HG02642 (cell line): ENCODE measurements around the gene EPHA1.

Source experiments
- ATAC-seq: cut with Tn5 transposase; IDR thresholded peaks from one replicate; pipeline ENCODE4 v1.9.1; 2021; ENCODE audit warnings: mild to moderate bottlenecking; ENCODE audit not compliant: unreplicated experiment, poor library complexity

EPHA1 gene

DNA sequence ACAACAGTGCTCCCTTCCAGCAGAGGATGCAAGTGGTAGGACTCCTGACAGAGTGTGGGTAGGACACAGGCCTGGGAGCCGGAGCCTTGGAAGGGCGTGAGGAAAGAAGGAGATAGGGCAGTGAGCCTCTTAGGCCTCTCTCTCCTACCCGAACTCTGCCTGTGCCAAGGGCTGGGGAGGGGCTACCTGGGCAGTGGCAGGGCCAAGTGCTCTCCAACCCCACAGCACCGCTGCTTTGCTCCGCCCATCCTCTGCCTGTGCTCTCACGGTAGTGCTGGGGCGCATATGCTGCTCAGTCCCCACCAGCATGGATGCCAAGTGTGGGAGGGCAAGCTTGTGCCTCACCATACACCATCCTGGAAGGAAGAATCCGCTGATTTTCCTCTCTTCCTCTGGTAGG lies 53.7 kb downstream of the EPHA1 start:
- ATAC-seq, result no peak

- no peak for ATAC-seq
These were observed 54.3 kb downstream of the EPHA1 start for GRCh38 chr7:143354376-143354775.

DNA sequence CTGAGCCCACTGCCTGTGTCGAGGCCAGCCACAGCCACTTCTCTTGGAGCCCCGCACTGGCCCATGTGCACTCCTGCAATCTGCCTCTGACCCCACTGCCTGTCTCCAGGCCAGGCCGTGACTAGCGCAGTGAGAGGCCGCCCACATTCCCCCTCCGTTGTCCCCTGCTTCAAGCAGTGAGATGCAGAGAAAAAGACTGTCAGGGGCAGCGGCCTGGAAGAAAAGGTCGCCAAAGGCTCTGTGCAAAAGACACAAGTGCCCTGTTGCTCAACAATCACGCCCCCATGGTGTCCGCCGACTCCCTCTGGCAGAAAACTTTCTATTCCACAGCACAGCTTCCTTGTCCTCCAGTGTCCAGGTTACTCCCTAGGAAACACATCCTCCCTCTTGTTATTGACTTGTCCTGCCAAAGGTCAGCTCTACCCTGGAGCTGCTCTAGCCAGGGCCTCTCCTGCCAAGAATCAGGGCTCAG lies 56.1 kb downstream of the EPHA1 start:
- no peak for ATAC-seq

- ATAC-seq, result no peak
These were observed 57.1 kb downstream of the EPHA1 start for GRCh38 chr7:143351574-143351973.

DNA sequence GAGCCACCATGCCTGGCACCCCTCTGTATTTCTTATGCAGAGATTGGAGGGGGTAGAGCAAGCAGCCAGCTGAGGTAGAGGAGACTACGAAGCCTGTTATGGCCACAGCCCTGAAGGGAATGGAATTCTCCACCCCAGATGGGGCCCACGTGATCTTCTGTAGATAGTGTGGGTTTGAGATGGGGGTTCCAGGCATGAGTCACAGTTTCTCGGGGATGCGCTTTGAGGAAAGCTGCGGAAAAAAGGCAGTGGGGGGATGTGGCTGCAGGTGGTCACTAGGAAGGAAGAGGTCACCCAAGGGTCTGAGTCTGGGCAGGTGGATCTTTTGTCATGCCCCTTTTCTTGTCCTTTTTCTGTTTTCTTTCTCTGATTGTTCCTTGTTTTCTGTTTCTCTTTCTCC lies 57.6 kb downstream of the EPHA1 start:
- no peak for ATAC-seq

- ATAC-seq, result no peak
These were observed 60.7 kb downstream of the EPHA1 start for GRCh38 chr7:143347950-143348349.

DNA sequence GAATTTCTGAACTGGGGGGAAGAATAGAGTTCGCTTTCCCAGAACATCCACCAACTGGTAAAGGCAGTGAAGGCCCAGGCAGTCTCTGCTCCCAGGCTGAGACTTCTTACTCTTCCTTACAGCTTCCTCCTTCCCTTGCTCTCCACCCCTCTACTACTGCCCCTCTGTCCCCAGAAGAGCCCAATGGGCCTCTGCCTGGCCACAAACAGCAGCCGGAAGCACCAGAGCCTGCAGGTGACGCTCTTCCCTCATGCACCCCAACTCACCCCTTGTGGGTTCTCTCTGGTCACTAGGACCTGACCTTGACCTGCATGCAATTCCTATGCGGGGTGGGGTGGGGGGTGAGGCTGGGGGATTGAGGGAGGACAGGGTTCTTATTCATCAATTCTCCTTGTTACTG lies 62.6 kb downstream of the EPHA1 start:
- ATAC-seq, result no peak

DNA sequence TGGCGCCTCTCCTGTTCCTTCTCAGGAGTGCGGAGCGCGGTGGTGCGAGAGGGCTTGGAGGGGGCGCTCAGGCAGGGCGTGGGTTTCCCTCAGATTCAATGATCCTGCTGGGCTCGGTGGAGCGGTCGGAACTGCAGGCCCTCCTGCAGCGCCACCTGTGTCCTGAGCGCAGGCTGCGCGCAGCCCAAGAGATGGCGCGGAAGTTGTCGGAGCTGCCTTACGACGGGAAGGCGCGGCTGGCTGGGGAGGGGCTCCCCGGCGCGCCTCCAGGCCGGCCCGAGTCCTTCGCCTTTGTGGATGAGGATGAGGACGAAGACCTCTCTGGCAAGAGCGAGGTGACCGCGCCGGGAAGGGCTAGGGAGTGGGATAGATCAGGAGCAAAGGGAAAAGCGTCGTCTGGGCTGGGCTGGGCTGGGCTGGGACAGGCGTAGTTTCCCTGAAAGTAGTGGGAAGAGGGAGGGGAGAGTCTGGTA lies 63.2 kb downstream of the EPHA1 start:
- ATAC-seq, result no peak

DNA sequence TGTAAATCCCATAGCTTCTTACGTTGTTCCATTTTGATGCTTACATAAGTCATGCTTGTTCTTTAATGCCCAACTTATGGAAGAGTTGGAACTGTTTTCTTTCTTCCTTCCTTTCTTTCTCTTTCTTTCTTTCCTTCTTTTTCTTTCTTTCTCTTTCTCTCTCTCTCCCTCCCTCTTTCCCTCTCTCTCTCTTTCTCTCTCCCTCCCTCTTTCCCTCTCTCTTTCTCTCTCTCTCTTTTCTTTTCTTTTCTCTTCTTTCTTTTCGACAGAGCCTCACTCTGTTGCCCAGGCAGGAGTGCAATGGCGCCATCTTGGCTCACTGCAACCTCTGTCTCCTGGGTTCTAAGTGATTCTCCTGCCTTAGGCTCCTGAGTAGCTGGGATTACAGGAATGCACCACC lies 65.1 kb downstream of the EPHA1 start:
- no peak for ATAC-seq

DNA sequence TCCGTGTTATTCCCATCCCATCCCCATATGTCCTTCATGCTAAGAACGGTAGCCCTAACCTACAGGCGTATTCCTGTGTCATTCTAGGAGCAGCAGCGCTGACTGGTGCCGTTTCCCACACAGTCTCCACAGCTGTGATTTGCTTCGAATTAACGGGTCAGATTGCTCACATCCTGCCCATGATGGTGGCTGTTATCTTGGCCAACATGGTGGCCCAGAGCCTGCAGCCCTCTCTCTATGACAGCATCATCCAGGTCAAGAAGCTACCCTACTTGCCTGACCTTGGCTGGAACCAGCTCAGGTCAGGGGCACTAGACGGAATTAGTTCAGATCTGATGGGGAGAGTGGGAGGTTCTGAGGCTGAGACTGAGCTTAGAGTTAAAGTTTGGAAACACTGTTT lies 66.8 kb downstream of the EPHA1 start:
- ATAC-seq, result no peak
